Measurements from ENCODE around the gene IRS2.

The IRS2 gene

DNA sequence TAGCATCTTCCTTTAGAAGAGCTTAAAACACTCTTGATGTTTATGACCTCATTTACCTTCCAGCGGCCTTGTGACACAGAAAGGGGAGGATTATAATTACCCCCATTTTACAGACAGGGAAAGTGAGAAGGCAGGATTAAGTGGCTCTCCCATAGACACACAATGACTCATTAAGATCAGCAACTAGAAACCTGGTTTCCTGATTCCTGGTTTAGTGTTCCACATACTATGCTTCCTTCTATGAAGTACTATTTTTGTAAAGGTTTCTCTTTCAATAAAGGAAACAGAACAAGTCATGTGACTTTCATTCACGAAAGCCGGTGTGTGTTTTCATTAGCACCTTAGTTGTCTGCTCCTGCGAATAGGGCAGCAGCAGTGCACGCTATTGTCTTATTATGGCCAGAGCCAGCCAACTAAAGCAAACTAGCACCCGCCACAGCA lies 8.3 kb downstream of the IRS2 start:
- peak; percentile 57 for DNase-seq

DNA sequence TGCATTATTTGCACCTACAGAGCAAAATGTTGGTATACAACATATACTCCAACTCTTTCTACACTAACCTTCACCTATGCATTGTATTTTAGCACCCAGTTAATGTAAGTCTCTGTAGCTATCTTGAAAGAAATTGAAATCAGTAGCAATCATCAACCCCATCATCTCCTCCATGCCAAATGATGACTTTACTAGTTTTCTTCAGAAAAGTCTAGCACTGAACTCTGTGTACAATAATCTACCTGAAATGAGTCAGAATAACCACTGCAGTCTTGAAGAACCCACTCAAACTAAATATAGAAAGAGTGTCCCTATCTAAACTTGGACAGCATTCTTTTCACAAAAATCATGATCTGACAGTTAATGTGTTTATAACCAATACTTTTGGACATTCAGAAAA lies 9.8 kb downstream of the IRS2 start:
- no peak for DNase-seq

DNA sequence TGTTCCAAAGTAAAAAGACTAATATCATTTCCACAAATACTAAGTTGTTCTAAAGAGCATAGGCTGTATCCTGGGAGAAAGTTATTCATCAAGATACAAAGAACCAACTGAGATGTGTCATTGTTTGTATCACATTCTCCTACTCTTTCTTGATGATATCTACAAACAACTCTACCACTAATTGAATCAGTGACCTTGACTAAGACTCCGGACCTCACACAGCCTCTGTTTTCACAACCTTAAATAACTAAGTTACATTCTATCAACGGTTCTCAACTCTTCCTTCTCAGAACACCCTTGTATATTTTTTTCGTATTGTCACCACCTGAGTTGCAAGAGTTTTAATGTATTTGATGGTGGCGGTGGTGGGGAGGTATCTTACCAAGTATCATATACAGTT lies 12.6 kb downstream of the IRS2 start:
- DNase-seq, result no peak

DNA sequence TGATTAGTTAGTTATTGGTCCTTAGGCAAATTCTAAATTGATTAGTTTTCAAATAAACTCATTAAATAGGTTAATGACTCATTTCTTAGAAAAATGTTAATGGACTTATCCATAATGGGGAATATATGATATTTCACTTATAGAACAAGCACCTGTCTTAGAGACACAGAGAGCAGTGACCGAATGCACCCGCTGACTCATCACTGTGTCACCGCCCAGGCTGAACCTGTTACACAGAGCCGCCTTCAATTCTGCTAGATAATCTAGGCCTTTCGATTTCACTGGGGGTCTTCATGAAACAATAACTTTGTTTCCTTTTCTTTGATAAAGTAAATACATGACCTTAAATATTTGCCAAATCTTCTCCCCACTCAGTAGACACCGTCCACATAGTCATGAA lies 13.1 kb downstream of the IRS2 start:
- DNase-seq, result no peak

DNA sequence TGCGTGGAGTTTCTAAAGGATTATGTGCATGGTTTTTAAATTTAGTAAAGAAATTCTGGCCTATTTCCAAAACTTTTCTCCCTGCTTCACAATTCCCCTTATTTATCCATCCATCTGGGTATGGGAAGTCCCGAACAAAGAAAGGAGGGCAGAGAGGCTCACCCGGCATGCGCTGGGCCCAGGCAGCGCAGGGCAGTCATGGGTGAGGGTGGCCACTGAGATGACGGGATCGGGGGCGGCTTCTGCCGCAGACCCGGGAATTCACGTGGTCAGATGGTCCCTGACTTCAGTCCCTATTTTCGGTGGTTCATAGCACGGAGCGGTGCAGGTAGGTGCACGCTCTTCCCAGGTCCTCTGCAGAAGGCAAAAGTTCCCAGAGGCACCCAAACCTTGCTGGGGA lies 14.5 kb downstream of the IRS2 start:
- DNase-seq, result no peak

DNA sequence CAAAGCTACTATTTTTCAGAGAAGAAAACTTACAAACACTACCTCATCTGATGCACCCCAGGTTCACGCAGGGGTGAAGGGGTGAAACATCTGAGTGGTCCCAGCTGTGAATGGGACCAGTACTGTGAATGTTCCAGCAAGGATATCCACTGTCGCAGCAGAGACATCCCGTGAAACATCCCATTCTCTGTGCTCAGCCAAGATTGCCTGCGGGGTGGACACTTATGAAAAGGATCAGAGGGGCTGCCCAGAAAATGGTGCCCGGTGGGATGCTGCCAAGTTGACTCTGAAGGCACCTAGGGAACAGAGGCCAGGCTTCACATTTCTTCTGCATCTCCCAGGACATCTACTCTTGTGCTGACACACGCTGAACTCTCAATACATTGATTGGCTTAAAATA lies 15.9 kb downstream of the IRS2 start:
- DNase-seq, result no peak

DNA sequence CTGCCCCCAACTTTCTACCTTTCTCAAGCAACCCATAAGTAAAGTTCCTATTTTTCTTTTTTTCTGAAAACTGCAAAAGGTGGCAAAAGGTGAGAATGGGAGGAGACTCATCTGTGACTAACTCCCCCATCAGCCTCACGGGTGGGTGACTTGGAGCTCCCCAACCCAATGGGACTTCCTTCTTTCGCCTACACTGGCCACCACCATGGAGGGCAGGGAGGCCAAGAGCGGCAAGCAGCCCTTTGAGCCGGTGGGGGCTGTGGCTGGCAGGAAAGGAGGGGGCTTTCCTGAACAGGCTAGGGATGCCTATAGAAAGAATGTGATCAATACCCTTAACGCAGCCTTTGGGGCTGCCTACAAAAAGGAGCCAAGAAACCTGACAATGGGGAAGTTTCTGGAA lies 16.5 kb downstream of the IRS2 start:
- no peak for DNase-seq

DNA sequence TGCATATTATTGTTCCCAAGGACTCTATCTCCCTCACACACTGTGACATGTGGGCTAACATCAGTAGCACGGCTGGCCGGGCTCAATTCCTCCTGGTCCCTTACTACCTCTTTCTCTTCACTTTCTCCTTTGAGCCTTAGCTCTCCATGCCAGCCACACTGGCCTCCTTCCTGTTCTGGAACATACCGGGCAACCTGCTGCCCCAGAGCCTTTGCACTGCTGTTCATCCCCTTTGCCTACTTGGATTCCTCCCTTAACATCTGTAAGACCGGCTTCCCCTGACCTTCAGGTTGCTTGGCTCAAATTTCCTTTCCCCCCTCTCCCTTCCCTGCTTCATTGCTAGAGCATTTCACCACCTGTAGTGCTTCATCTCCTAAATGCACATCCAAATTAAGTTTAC lies 17.1 kb downstream of the IRS2 start:
- no peak for DNase-seq

DNA sequence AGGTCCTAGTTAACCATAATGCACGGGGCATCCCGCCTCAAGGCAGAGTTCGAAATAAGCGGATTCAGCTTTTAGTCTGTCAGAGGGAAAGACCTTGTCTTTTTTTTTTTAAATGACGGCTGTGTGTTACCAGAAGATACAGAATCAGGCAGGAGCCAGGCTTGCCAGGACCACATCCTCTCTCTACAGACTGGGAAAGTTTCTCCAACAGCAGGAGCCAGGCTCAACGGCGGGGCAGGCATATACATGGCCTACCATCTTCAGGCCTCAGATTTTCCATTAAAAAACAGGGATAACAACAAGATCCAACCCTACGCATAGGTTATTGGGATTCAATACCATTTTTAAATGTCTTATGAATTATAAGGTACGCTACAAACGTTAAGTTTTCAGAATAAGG lies 17.8 kb downstream of the IRS2 start:
- DNase-seq, result no peak

DNA sequence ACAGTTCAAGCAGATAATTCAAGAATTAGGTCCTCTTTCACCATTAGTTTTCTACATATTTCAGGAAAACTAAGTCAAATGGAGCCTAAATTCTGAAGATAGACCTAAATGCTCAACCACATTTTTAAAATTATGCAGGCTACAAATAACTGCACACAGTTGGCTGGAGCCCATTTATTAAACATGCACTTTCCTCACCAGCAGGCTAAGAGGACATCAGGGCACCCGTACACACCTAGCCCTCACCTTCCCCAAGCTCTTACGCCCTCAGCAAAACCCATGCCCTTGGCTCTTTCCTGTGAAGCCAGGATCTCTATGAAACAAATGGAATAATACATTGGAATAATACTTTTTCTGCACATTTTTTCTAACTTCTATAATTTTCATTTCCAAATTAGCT lies 18.2 kb downstream of the IRS2 start:
- DNase-seq, result no peak

DNA sequence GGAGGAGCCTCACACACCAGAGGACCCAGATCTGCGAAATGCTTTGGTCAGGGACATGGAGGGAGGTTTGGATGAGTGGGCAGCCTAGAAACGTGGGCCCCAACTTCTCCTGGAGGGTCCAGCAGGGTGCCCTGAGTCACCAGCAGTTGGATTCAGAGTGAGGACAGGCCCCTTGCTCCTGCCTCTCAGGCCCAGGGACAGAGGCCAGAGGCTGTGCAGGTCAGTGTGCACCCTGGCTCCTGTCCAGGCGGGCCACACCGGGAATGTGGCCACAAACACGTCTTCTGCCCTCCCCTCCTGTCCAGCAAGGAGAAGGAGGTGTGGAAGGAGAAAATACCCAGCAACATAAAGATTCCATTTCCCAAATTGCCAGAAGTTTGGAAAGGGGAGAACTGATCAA lies 19.4 kb downstream of the IRS2 start:
- no peak for DNase-seq

DNA sequence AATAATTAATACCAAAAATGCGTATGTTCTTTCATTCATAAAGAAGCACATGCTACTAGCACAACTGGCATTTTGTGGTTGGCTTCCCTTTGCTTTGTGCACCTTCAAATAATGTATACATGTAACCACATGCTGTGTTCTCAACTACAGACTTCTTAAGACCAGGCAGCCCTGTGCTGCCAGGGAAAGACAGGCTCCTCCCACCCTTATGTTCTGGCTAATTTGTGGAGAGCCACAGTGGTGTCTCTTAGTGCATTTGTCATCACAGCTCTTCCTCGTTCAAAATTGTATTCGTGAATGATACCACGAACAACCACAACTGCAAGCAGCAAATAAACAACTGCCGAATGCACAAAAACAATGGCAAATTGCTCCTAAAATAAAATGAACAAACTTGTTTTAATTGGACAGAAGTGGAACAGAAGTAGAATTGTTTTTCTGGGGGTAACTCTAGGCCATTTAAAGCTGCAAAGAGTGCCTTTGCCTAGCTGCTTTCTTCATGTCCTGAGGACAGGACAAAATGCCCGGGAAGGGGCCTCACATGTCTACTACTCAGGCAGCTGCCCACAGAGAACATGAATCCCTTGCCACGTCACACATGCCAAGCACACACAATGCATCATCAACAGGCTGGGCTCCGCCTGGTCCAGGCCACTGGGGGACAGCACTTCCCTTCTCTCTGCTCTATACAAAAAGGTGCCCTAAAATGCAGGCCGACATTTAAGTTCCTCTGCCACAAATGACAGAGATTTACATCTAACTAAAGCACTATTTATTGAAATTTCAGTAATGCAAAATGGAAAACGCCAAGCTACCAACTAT lies 21.7 kb downstream of the IRS2 start:
- no peak for DNase-seq

DNA sequence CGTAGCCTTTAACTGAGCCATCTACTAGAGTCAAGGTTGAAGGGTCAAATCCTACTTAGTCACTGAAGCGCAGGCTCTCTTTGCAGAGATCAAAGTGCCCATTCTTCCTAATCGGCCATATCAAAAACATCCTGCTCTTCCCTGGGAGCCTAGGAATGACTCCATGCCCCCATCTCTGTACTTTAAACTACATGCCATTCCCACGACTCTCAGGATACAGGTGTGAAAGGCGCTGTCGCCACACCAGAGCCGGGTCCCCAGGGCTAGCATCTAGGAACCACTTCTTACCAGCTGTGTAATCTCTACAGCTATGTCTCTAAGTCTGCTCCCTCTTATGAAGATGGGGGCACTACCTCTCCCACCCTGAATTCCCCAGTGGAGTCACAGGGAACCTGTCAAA lies 22.3 kb downstream of the IRS2 start:
- DNase-seq, result no peak

DNA sequence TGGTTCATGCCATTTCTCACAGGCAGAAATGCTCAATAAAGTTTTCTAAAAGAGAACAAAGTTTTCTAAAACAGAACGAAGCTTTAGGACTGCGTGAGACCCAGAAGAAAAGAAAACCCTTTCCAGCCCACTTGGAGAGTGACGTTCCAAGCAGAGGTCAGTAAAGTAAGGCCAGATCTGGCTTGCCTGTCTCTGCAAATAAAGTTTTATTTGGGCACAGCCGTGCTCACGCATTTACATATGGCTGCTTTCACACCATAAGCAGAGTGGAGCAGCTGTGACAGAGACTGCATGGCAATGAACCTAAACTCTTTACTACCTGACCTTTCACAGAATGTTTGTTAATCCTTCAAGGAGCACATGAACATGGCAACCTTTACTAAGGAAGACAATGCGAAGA lies 23.6 kb downstream of the IRS2 start:
- DNase-seq, result no peak

DNA sequence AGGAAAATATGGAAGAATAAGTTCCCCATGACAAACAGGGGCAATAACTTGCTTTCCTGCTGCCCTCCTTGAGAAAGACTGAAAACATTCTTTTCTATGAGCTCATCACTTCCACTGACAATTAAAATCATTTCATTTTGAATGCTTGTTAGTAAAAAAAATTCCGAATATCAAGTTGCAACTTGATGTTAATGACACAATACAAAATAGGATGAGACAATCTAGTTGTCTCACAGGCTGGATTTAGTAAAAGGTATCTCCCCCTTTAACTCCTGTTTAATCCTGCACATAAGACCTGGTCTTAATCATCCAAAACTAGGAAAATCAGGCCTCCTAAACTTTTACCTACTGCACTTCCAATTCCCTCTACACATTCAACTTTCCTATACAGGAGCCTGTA lies 24.7 kb downstream of the IRS2 start:
- DNase-seq, result no peak

DNA sequence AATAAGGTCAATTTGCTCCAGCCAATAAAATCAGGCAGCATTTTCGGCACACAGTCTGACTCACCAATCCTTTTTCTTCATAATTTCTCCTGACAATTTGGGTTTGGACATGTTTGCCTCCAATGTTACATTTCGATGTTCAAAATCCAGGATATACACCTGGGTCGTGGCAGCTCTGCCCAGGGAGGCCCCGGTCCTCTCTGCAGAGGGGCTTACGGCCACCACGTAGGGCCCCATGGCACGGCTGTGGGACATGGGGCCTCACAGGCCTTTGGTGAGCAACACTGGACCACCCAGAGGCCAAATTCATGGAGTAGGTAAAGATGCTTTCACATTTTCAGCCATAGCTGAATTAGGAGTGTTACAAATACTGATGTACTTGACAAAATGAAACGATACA lies 25.4 kb downstream of the IRS2 start:
- DNase-seq, result no peak

DNA sequence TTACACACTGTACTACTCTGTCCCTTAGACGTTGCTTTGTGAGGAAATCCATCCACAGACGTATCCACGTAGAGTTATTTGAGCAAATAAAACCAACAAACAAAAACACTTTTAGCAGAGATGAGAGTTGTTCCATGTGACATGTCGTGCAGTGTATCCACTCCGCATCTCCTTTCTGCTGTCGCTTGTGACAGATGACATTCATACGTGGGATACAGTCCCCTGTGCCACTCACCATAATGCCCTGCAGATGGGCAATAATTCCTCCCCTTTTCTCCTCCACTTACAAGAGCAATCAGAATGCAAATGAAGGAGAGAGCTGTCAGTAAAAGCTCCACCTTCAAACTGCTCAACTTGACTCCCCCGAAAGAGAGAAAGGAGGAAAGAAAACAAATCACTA lies 26.0 kb downstream of the IRS2 start:
- DNase-seq, result no peak

DNA sequence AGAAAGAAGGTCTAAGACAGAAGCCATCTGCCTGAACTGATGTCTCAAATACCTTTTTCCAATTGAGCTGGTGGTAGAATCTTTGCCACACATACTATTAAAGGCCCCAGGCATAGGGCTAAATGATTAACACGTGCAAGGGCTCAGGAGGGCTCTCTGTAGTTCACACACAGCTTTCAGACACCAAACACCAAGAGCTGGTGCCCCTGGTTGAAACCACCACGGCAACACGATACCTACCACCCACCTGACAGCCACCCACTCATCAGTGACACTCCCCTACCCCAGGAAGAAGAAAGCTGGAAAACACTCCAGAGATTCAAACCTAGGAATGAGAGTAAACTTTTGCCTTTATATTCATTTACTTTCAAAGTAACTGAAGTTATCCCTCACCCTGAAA lies 26.8 kb downstream of the IRS2 start:
- no peak for DNase-seq

DNA sequence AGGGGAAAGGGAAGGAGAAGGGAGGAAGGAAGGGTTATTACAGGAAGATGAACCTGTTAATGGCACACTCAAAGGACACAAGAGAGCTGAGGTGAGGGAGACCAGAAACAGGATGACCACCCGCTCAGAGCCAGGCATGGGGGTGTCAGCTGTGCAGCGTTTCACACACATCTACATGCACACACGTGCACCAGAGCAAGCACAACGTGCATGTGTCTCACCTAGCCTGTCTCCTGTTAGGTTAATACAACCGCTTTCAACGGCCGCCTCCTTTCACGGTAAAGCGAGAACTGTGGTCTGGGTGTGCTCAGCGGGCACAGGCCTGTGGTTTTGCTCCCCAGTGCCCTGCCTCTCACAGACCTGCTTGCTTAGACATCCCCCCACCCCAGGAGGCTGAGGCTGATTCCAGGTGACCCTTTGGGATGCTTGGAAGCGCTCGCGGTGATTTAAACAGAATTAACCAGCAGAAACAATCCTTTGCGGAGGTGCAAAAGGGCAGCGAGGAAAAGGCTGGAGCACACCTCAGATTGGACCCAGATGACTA lies 27.4 kb downstream of the IRS2 start:
- DNase-seq, result no peak

DNA sequence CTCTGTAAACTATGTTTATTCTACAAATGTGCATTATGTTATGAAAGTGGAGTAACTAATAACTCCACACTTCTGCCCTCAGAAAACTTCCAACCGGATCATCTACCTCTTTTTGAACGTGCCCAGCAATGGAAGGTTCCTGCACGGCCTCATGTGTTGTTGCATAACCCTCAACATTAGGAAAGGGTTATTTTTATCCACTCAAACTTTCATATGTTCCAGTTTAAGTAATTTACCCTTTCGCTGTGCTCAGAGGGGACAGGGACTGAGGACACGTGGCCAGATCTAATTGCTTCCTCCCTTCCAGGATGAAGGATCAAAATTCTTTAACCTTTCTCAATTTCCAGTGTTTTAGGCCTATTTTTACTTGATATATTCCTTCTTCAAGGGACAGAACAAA lies 29.6 kb downstream of the IRS2 start:
- no peak for DNase-seq

DNA sequence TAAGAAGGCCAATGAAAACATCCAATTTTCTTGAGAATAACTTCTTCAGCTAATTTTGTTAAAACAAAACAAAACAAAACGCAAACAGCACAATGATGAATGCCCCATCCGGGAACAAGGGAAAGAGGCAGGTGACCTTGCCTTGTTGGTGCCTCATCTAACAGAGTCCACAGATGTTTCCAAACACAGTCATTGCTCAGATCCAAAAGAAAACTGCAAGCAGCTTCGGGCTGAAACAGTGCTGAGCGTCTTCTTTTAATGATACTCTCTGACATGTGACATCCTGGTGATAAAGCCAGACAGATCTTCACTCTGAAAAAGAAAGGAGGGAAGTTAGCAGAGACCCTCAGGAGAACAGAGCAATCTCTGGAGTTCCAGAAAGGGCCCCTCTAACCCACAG lies 30.4 kb downstream of the IRS2 start:
- no peak for DNase-seq

DNA sequence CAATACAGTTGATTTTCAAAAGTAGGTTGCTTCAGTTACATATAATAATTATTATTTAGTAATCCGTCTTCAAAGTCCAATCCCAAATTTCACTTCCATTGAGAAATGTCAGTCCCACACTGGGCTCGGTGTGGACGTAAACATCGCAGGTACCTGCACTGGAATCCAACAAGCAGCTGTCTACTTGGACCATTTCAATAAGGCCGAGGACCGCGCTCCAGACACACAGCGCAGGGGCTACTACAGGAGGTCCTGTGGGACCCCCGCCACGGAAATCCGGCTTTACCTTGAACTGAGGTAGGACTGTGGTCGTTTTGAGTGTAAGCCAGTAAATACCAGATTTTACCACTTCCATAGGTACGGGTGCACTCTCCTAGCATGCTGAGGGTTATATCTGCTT lies 30.8 kb downstream of the IRS2 start:
- DNase-seq, result no peak

DNA sequence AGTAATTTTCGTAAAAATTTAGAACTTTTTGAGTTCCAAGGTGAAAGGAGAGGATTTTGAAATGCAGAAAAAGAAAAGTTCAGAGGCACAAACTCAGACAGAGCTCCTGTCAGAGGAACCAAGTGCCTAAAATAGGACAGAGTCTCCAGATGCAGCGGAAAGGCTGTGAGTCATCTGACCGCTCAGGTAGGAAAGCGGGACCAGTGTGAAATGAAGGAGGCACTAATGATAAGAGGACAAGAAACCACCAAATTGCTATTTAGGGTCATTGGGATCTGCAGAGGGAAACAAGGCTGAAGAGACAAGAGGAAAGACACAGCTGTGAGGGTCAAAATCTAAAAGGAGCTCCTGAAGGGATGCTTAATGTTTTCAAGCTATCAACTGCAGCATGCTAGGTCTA lies 34.9 kb downstream of the IRS2 start:
- DNase-seq, result no peak

DNA sequence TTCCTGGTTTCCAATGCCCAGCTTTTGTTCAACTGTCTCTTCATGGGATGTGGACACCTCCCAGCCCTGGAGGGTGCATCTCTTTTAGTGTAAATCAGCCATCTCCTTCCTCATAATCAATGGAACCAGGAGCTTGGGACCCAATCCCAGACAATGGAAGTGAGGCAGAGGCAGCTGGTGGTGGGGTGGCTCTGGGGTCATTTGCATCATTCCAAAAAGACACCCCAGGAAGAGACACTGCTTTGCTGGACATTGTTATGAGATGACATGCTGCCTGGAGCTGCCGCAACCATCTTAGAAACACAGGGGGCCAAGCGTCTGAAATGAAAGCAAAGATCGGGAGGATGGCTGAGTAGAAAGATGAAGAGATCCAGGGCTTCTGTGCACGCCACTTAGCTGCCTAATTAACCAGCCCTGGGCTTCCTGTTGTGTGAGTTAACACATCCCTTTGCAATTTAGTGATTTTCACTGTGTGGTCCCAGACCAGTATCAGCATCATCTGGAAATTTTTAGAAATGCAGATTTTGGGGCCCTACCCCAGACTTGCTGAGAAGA lies 36.1 kb downstream of the IRS2 start:
- no peak for DNase-seq

DNA sequence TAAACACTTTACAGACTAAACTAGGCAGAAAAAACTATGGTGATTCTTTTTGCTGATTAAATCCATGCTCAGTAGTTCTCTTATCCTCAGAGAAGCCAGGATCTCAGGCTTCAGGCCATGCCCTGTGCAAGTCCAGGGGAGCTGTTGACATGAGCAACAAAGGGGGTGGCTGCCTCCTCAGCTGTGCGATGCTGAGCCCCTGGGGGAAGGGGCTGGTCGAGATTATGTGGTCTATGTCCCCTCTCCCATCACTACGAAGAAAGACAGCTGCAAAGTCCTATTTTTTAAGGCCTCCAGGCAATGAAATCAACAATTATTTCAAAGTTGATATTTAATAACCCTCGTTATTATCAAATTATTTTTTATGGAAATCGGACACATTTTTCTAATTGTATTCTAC lies 37.0 kb downstream of the IRS2 start:
- DNase-seq, result no peak

Data from SIG-M5 (cell line).